NOMO-1 (cell line): Measurements from ENCODE around the gene LSM14A.
"Not testable (repeated sequence)": the region's sequence is repeated elsewhere in the genome, so short reads cannot be mapped to it uniquely, and the experiment has no call there.

Experiments used
- DNase-seq, 2 experiments: peaks; one replicate each; lab custom pipeline; 2025; ENCODE audit not compliant: unreplicated experiment in 2 of 2; lab: John Stamatoyannopoulos, UW

Gene LSM14A

DNA sequence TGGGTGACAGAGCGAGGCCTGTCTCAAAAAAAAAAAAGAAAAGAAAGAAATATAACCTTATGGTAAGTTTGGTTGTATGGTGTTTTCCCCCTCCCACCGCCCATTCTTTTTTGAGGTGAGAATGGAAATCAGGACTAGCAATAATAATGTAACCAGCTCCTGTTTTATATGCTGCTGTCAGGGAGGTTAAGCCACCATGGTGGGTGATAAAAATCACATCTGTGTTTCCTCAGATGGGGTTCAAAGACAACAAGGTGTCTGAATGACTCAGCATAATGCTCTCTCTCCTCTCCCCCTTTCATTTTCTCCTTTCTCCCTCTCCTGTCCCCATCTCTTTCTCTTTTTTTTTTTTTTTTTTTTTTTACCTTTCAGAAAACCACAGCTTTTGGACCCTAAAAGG is 53.7 kb downstream of the LSM14A start:
- DNase-seq: no peak

DNA sequence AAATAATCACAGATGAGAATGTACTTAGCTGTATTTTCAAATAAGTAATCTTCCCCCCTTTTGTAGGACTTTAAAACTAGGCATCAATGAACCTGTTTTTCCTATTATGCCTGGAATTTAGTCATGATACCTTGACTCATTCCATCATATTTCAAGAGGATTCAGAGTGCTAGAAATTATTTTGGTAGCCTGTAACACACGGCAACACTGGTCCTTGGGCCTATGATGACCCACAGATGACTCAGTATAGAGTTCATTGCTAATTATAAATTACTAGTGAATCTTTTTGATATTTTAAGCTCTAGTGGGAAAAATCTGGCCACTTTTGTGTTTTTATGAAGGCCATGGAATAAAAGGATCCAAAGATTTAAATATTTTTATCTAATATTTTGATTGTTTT is 56.0 kb downstream of the LSM14A start:
- DNase-seq: no peak

DNA sequence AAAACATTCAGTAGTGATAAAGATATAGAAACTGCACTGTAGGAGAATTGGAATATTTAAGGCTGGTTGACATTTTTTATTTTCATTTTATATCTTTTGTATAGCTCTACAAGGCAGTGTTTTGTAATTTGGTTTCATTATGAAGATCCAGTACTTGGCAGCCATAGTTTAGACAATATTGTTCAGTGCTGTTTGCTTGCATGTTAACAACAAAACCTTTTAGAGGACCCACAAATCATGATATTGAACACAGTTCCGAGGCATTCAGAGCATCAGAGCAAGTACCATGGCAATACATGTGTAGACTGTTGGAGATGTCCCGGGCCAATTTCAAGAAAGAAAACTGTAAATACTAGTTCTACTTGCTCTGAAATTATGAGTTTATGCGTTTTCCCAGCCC is 56.5 kb downstream of the LSM14A start:
- no peak for DNase-seq

DNA sequence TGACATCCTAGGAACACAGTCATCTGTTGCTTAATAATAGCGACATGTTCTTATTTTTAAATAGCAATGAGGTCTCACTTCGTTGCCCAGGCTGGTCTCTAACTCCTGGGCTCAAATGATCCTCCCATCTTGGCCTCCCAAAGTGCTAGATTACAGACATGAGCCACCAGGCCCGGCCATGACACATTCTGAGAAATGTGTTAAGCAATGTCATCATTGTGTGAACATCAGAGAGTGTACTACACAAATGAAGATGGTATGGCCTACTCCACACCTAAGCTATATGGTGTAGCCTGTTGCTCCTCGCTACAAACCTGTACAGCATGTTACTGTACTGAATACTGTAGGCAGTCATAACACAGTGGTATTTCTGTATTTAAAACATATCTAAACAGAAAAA is 57.4 kb downstream of the LSM14A start:
- no peak for DNase-seq

DNA sequence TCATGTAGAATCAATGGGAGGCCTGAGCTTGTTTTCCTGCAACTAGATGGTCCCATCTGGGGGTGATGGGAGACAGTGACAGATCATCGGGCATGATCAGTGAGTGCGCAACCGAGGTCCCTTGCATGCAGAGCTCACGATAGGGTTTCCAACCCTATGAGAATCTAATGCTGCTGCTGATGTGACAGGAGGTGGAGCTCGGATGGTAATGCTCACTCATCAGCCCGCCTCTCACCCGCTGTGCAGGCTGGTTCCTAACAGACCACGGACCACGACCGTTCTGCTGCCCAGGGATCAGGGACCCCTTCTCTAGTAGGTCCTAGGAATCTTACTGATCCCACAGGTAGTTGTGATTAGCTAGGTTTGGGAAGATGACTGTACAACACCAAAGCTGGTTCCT is 58.5 kb downstream of the LSM14A start:
- no peak for DNase-seq

DNA sequence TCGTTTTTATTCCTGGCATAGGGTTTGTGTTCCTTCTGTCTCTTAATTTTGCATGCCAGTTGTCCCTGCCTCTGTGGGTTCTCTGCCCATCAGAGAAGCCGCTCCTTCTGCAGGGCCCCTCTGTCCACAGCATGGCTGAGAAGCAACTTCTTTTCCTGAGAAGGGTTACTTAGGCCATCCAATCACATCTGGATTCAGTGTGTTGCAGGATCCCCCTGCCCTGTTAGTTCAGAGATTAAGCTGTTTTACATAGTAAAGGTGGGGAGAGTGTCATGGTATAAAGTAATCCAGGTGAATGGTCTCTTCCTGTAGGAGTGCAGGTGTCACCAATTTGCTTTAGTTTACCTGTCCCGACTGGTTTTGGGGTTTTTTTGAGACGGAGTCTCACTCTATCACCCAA is 59.1 kb downstream of the LSM14A start:
- DNase-seq: no peak

DNA sequence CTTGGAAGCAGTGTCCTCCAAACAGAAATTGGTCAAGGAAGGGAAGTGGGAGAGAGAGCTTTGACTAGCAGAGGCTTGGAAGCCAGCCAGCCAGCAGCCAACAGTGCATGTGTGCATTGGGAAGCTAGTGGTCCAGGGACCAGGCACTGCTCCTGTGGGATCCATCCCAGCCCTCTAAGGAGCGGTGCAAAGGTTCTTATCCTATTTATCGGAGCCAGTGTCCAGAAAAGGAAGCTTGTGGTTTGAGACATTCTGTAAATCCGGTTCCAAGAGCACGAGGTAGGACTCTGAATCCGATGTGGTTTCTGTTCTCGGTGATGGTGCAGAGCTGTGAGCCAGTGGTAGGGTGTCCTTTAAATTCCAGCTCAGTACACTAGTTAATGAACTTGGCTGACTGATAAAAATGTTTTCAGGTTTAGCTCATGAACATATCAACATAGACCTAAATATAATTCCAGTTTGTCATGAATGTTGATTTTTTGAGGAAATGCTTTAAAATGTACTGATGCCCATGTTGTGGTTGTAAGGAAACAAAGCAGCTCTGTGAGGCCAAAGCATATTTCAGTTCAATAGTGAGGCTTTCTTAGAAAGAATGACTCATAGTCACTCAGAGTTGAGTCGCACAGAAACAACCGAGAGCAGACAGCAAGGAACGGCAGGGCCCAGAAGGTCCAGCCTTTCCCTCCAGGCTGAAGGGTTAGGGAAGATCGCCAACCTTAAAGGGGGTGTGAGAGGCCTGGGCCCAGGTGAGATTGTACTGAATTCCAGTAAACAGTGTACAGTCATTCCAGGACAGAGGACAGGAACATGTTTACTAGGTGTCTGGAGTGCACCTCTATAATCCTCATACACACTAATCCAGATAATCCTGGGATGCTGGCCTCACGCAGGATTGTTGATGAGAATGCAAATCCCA is 60.5 kb downstream of the LSM14A start:
- no peak for DNase-seq

DNA sequence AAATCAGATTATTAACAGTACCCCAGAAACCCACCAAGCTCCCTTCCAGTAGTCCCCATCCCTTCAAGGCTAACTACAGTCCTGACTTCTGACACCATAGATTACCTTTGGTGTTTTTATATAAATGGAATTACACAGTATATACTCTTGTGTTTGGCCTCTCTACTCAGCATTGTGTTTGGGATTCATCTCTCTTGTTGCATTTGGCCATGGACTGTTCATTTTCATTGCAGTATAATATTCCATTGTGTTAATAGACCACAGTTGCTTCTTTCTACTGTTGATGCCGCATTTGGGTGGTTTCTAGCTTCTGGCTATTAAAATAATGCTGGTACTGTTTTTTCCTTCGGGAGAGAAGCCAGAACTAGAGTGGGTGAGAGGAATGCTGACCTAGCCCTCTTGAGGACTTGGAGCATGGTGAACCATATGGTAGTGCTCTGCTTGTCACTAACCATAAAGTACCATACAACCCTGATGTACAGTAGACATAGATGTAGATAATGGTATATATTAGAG is 63.2 kb downstream of the LSM14A start:
- no peak for DNase-seq

DNA sequence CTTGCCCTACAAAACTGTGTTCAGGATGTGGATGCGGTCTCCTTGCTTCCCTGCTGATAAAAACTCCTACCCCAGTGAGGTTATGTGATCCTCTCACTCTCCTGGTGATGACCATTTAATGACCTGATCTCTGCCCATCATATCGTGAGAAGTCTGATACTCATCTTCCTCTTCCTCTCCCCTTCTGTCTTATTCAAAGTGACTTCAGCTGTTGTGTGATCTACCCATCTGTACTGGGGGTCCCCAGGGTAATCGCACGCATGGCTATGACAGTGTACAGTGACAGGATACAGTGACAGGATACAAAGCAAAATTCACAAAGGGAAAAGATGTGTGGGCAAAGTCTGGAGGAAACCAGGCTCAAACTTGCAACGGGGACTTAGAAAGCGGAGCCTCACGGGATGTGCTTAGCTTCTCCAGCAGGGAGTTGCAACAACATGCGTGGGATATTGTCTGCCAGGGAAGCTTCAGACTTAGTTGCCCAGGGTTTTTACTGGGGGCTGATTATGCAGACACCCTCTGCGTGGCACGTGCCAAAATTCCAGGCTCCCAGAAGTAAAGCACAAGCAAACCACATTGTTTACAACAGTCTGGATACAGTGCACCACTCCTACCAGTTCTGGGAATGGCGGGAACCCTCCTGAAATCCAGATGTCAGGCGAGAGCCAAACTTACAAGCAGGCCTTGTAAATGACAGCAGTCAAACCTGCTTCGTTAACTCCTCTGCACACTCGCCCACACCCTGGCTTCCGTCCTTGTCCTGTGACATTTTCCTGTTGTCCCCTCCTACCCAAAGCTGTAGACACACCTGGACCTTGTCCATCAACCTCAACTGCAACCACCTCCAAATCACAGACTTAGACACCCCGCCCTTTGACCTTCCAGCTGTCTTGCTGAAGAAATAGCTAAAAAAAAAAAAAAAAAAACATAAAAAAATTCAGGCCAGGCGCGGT is 64.0 kb downstream of the LSM14A start:
- DNase-seq: no peak

DNA sequence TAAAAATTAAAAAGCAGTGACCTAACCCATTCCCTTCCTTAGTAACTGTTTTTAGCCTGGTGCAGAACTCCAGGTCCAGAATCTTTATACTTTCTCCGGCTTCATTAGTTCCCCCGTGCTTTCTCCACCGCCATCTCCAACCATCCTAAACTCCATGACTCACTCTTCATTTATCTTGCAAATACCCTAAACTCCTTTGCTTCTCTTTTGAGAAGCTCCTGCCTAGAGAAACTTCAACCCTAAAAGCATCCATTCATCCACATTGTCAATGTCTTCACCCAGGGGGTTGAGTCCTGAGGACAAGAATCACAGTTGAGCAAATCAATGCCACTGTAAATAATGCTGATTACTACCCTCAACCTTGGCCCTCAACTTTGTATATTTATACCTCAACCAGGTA is 65.0 kb downstream of the LSM14A start:
- DNase-seq: no peak

DNA sequence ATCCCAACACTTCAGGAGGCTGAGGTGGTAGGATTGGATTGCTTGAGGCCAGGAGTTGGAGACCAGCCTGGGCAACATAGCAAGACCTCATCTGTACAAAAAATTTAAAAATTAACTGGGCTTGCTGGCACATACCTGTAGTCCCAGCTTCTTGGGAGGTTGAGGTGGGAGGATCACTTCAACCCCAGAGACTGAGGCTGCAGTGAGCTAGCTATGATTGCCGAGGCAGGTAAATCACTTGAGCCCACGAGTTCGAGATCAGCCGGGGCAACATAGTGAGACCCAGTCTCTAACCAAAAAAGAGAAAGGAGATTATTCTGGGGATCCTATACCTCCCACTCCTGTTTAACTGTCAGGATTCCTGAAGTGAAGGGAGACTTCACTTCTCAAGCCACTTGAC is 65.6 kb downstream of the LSM14A start:
- no peak for DNase-seq

DNA sequence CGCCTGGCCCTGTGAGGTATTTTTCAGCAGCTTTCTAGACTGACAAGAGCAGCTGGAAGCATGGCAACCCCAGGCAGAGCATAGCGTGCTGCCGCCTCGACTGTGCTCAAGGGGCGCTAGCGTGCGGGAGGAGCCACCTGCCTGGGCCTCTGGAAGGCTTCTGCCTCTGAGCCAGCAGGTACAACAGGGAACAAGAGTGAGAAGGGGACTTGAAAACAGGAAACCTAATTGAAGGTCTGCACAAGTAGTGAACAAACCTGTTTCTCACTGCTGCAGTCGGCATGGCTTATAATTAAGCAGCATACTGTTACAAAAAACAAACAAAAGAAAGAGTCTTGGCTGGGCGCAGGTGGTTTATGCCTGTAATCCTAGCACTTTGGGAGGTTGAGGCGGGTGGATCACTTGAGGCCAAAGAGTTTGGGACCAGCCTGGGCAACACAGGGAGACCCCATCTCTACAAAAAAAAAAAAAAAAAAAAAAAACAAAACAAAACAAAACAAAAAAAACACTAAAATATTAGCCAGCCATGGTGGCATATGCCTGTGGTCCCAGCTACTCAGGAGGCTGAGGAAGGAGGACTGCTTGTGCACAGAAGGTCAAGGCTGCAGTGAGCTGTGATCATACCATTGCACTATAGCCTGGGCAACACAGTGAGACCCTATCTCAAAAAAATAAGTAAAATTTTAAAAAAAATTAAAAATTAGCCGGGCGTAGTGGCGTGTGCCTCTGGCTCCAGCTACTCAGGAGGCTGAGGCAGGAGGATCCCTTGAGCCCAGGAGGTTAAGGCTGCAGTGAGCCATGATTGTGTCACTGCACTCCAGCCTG is 69.4 kb downstream of the LSM14A start:
- DNase-seq: no peak

DNA sequence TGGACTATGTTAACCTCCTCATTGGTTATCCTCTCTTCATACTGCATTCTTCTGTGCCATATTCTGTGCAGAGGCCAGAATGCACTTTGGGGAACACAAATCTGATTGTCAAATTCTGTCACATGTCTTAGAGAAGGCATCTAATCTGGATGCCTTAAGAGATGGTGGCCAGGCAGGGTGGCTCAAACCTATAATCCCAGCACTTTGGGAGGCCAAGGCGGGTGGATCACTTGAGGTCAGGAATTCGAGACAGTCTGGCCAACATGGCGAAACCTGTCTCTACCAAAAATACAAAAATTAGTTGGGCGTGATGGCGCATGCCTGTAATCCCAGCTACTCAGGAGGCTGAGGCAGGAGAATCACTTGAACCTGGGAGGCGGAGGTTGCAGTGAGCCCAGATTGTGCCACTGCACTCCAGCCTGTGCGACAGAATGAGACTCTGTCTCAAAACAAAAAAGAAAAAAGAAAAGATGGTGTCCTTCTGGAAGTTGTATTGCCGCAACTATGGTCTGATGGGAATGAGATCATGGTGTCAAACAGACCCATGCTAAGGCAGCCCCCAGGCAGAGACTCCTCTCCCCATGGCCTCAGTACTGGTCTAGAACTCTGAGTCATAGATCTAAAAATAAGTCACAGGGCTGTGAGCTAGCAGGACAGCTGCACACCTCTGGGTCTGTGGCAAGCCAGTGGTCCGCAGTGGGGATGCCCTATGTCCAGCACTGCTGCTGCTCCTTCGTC is 71.0 kb downstream of the LSM14A start:
- DNase-seq: not testable (repeated sequence)

DNA sequence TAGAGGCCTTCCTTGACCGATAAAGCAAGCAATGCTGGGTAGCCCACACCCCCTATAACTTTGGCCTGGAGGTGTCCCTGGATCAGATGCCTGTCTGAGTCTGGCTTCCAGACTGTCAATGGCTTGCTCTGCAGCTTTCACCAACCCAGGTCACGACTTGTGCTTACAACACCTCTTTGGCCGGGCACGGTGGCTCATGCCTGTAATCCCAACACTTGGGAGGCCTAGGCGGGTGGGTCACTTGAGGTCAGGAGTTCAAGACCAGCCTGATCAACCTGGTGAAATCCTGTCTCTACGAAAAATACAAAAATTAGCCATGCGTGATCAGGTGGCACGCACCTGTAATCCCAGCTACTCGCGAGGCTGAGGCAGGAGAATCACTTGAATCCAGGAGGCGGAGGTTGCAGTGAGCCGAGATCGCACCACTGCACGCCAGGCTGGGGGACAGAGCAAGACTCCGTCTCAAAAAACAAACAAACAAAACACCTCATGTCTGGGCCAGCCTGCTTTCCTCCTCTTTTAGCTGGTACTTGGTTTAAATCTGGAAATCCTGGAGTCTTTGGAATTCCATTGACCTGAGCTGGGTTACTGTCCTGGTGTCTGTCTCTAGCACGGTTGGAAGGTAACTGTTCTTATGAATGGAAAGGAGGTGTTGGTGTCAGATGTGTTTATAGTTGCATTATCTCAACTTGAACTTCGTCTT is 71.7 kb downstream of the LSM14A start:
- no peak for DNase-seq

DNA sequence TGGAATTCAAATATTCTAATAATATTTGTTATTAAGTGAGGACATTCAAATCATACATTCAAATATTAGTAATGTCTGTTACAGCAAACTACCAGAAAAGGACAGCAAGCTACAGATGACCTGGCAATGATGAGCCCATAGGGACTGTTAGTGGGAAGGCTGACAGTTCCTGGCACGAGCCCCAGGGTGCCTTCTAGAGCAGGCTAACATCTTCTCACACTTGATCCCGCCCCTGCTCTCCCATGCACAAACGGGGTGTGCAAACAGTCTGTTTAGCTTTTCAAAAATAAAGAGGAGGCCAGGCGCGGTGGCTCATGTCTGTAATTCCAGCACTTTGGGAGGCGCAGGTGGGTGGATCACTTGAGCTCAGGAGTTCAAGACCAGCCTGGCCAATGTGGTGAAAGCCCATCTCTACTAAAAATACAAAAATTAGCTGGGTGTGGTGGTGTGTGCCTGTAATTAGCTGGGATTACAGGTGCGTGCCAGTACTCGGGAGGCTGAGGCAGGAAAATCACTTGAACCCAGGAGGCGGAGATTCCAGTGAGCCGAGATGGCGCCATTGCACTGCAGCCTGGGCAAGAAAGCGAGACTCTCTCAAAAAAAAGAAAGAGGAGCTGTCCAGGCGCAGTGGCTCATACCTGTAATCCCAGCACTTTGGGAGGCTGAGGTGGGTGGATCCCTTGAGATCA is 72.5 kb downstream of the LSM14A start:
- DNase-seq: no peak

DNA sequence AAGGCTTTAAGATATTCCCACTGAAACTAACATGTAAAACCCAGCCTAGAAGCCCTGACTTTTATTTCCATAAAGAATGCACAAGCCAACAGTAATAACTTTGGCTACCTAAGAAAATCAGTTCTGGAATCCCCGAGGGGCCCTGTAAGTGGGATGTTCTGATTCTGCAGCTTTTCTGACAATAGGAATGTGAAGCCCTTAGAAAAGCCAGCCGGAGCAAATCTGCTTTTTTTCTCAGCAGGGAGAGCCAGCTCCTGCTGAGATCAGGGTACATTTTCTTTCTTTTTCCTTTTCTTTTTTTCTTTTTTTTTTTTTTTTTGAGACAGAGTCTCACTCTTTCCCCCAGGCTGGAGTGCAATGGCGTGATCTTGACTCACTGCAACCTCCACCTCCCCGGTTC is 74.0 kb downstream of the LSM14A start:
- DNase-seq: no peak

DNA sequence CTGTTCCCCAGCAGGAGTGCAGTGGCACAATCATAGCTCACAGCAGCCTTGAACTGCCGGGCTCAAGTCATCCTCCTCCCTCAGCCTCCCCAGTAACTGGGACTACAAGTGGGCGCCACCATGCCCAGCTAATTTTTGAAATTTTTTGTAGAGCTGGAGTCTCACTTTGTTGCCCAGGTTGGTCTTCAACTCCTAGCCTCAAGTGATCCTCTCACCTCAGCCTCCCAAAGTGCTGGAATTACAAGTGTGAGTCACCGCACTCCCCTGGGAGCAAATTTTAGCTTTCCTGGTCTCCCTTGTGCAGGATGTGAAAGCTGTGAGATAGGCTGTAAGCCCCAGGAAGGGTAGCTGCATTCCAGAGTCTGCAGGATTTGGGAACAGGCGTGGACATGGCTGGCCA is 76.6 kb downstream of the LSM14A start:
- DNase-seq: no peak

DNA sequence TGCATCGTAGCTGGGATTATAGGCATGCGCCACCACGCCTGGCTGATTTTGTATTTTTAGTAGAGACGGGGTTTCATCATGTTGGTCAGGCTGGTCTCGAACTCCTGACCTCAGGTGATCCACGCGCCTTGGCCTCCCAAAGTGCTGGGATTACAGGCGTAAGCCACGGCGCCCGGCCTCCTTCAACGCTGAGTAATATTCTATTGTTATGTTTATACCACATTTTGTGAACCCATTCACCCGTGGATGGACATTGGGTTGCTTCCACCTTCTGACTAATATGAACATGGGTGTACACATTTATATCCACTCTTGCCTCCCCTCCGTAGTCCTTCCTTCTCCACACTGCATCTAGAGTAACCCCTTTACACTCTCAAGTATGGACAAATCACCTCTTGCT is 80.9 kb downstream of the LSM14A start:
- DNase-seq: not testable (repeated sequence)

DNA sequence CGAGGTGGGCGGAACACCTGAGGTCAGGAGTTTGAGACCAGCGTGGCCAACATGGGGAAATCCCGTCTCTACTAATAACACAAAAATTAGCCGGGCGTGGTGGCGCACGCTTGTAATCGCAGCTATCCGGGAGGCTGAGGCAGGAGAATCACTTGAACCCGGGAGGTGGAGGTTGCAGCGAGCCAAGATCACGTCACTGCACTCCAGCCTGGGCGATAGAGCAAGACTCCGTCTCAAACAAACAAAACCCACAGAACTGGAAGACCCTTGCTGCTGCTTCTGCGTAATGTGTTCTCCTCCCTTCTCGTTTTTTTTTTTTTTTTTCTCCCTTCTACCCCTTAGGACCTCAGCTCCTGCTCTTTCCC is 81.4 kb downstream of the LSM14A start:
- DNase-seq: not testable (repeated sequence)
